Astrocyte of the cerebellum (primary cell): Measurements from ENCODE around the gene ADAMTSL3.

ENCODE experiments used
- DNase-seq: peaks from one replicate; pipeline ENCODE4 v3.0.0-alpha.2; 2011; ENCODE audit warnings: low read depth
- H3K4me3 ChIP-seq: 2 replicates; pipeline ENCODE4 v1.5.1; 2011; ENCODE audit warnings: mild to moderate bottlenecking, low read depth, low read length, moderate library complexity
- CTCF ChIP-seq: IDR thresholded peaks from 2 replicates; pipeline ENCODE4 v1.5.1; 2012; ENCODE audit warnings: low read length, low read depth, moderate library complexity, mild to moderate bottlenecking; ENCODE audit errors: missing control alignments
- in situ Hi-C: cut with HindIII; loops from 2 replicates; pipeline ENCODE4 v1.10.0; 2017; ENCODE audit warnings: low sequenced_read_pairs

The ADAMTSL3 gene

GRCh38 chr15:83943849-83944404, 290.0 kb downstream of the ADAMTSL3 start:
- no peak overlapping the region for H3K4me3 ChIP-seq
- DNase-seq, result no peak
- in situ Hi-C loops, result no loop called here
- no peak for TF ChIP-seq CTCF

- no peak overlapping the region for H3K4me3 ChIP-seq
- no peak for DNase-seq
- TF ChIP-seq CTCF, result no peak
- in situ Hi-C loops, result no loop called here
These were observed 293.2 kb downstream of the ADAMTSL3 start for GRCh38 chr15:83947156-83947555.

- H3K4me3 ChIP-seq, result no peak overlapping the region
- TF ChIP-seq CTCF, result no peak
- DNase-seq, result no peak
- in situ Hi-C loops, result no loop called here
These were observed 300.6 kb downstream of the ADAMTSL3 start for GRCh38 chr15:83954506-83954905.

- no peak for DNase-seq
- in situ Hi-C loops, result no loop called here
- no peak overlapping the region for H3K4me3 ChIP-seq
- no peak for TF ChIP-seq CTCF
These were observed 301.9 kb downstream of the ADAMTSL3 start for GRCh38 chr15:83955806-83956265.

- TF ChIP-seq CTCF, result no peak
- DNase-seq, result no peak
- in situ Hi-C loops, result no loop called here
- no peak overlapping the region for H3K4me3 ChIP-seq
These were observed 303.0 kb downstream of the ADAMTSL3 start for GRCh38 chr15:83956887-83957286.

GRCh38 chr15:83959477-83959876, 305.6 kb downstream of the ADAMTSL3 start:
- H3K4me3 ChIP-seq, result no peak overlapping the region
- no peak for DNase-seq
- in situ Hi-C loops, result no loop called here
- no peak for TF ChIP-seq CTCF
